WTC11 (cell line): ENCODE results near the gene RAI1. TPM values are rescaled to one million over a fixed set of nuclear protein-coding genes. Genes with fewer than 3 reads are reported as not detected.

Experiments used
- ATAC-seq: fragments of 200-7000 bp; cut with Tn5 transposase; 2 replicates; pipeline ENCODE4 v1.10.0; 2021; ENCODE audit warnings: mild to moderate bottlenecking, moderate library complexity
- CTCF ChIA-PET: fragments of 300-600 bp; sonication (Branson Sonifier 250); formaldehyde crosslinking; loops from one replicate; lab custom pipeline; 2021; ENCODE audit warnings: antibody characterized with exemption; lab: Charles Lee
- POLR2A ChIA-PET: fragments of 350-600 bp; sonication (Branson Sonifier 250); formaldehyde crosslinking; loops from one replicate; lab custom pipeline; 2021; ENCODE audit warnings: antibody characterized with exemption; lab: Charles Lee
- DNase-seq: peaks from one replicate; pipeline ENCODE4 v3.0.0; 2021; ENCODE audit warnings: low spot score
- H3K27ac Mint-ChIP-seq: 2 replicates; pipeline ENCODE4 v1.8.0; 2021; ENCODE audit warnings: mixed read lengths
- H3K27me3 Mint-ChIP-seq: 2 replicates; pipeline ENCODE4 v1.8.0; 2021; ENCODE audit warnings: low read depth, mild to moderate bottlenecking, moderate library complexity, mixed read lengths
- H3K36me3 Mint-ChIP-seq: 2 replicates; pipeline ENCODE4 v1.8.0; 2021; ENCODE audit warnings: mixed read lengths
- H3K4me1 Mint-ChIP-seq: 2 replicates; pipeline ENCODE4 v1.8.0; 2022; ENCODE audit warnings: mixed read lengths
- H3K4me3 Mint-ChIP-seq: 2 replicates; pipeline ENCODE4 v1.8.0; 2021; ENCODE audit warnings: mild to moderate bottlenecking, moderate library complexity, mixed read lengths
- H3K9me3 Mint-ChIP-seq: 2 replicates; pipeline ENCODE4 v1.8.0; 2021; ENCODE audit warnings: mixed read lengths
- AR ChIP-seq: fragments of 250-450 bp; sonication (Bioruptor Pico); IDR thresholded peaks from 2 replicates; pipeline ENCODE4 v1.9.0; 2021; ENCODE audit warnings: mild to moderate bottlenecking
- CREM ChIP-seq: sonication (generic); formaldehyde crosslinking; IDR thresholded peaks from 2 replicates; pipeline ENCODE4 v1.8.1; 2022; ENCODE audit warnings: mild to moderate bottlenecking, missing genetic modification reagents, moderate library complexity
- ETV6 ChIP-seq: sonication (generic); formaldehyde crosslinking; IDR thresholded peaks from 2 replicates; pipeline ENCODE4 v1.8.1; 2022; ENCODE audit warnings: mild to moderate bottlenecking, missing genetic modification reagents
- HMGA2 ChIP-seq: fragments of 250-450 bp; sonication (Bioruptor Pico); IDR thresholded peaks from 2 replicates; pipeline ENCODE4 v1.4.0; 2021; ENCODE audit warnings: mild to moderate bottlenecking, moderate library complexity
- MYBL2 ChIP-seq: sonication (generic); formaldehyde crosslinking; IDR thresholded peaks from 2 replicates; pipeline ENCODE4 v1.8.1; 2023; ENCODE audit warnings: mild to moderate bottlenecking, moderate library complexity, missing genetic modification reagents
- NFATC4 ChIP-seq: fragments of 250-450 bp; sonication (Bioruptor Pico); IDR thresholded peaks from 2 replicates; pipeline ENCODE4 v1.9.0; 2021; ENCODE audit warnings: mild to moderate bottlenecking
- NFE2L1 ChIP-seq: sonication (generic); formaldehyde crosslinking; IDR thresholded peaks from 2 replicates; pipeline ENCODE4 v1.8.1; 2023; ENCODE audit warnings: missing genetic modification reagents
- NFYB ChIP-seq: sonication (generic); formaldehyde crosslinking; conservative IDR thresholded peaks from 2 replicates; pipeline ENCODE4 v1.8.0; 2022; ENCODE audit warnings: low read depth, missing genetic modification reagents
- NR1H2 ChIP-seq: sonication (generic); formaldehyde crosslinking; IDR thresholded peaks from 2 replicates; pipeline ENCODE4 v1.9.0; 2021; ENCODE audit warnings: mild to moderate bottlenecking, moderate library complexity, missing genetic modification reagents
- PREB ChIP-seq: sonication (generic); formaldehyde crosslinking; IDR thresholded peaks from 2 replicates; pipeline ENCODE4 v1.8.1; 2022; ENCODE audit warnings: mild to moderate bottlenecking, missing genetic modification reagents, moderate library complexity, borderline replicate concordance
- PRRX2 ChIP-seq: fragments of 250-450 bp; sonication (Bioruptor Pico); IDR thresholded peaks from 2 replicates; pipeline ENCODE4 v1.8.0; 2021; ENCODE audit warnings: mild to moderate bottlenecking
- RORB ChIP-seq: fragments of 250-450 bp; sonication (Bioruptor Pico); IDR thresholded peaks from 2 replicates; pipeline ENCODE4 v1.9.0; 2021; ENCODE audit warnings: mild to moderate bottlenecking
- ZMAT4 ChIP-seq: fragments of 250-450 bp; sonication (Bioruptor Pico); IDR thresholded peaks from 2 replicates; pipeline ENCODE4 v1.9.0; 2021; ENCODE audit warnings: mild to moderate bottlenecking
- ZNF121 ChIP-seq: sonication (generic); formaldehyde crosslinking; IDR thresholded peaks from 2 replicates; pipeline ENCODE4 v1.8.0; 2023; ENCODE audit warnings: missing genetic modification reagents
- ZNF396 ChIP-seq: fragments of 250-450 bp; sonication (Bioruptor Pico); IDR thresholded peaks from 2 replicates; pipeline ENCODE4 v1.8.0; 2021; ENCODE audit warnings: mild to moderate bottlenecking, moderate library complexity, borderline replicate concordance
- ZNF532 ChIP-seq: fragments of 250-450 bp; sonication (Bioruptor Pico); IDR thresholded peaks from 2 replicates; pipeline ENCODE4 v1.9.0; 2021; ENCODE audit warnings: mild to moderate bottlenecking, borderline replicate concordance
- total RNA-seq: library from RNA; stranded (reverse); gene quantifications from 3 replicates; pipeline ENCODE4 v1.2.3, GENCODE V29; 2021
- TF ChIP-seq, protein P1 (sequence below): sonication (generic); formaldehyde crosslinking; conservative IDR thresholded peaks from 2 replicates; pipeline ENCODE4 v1.8.1; 2022; ENCODE audit warnings: mild to moderate bottlenecking, missing genetic modification reagents
- TF ChIP-seq, protein P2 (sequence below): sonication (generic); formaldehyde crosslinking; IDR thresholded peaks from 2 replicates; pipeline ENCODE4 v1.8.1; 2023; ENCODE audit warnings: mild to moderate bottlenecking, missing genetic modification reagents

Gene RAI1
- total RNA-seq, 1 experiment from 2014 or later: 12.7 TPM

- no peak overlapping the region for H3K4me3 Mint-ChIP-seq
- no peaks in the 10 kb centered on the region for H3K9me3 Mint-ChIP-seq
- ATAC-seq (no peak), DNase-seq (no peak)
- POLR2A ChIA-PET: no interaction called here
- H3K36me3 Mint-ChIP-seq: no peaks in the 10 kb centered on the region
- TF ChIP-seq RORB (CRISPR knock-in tag) (no peak), NFE2L1 (no peak), ZNF396 (CRISPR knock-in tag) (no peak), ZMAT4 (CRISPR knock-in tag) (no peak), NFATC4 (CRISPR knock-in tag) (no peak), ZNF121 (no peak), MYBL2 (CRISPR knock-in tag) (no peak), AR (CRISPR knock-in tag) (no peak), CREM (CRISPR knock-in tag) (no peak), ETV6 (CRISPR knock-in tag) (no peak), PRRX2 (CRISPR knock-in tag) (no peak), PREB (no peak), ZNF532 (CRISPR knock-in tag) (no peak), NR1H2 (CRISPR knock-in tag) (no peak), HMGA2 (CRISPR knock-in tag) (no peak), NFYB (no peak)
- TF ChIP-seq, protein P1, sequence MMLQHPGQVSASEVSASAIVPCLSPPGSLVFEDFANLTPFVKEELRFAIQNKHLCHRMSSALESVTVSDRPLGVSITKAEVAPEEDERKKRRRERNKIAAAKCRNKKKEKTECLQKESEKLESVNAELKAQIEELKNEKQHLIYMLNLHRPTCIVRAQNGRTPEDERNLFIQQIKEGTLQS (CRISPR knock-in tag): no peak
- TF ChIP-seq, protein P2, sequence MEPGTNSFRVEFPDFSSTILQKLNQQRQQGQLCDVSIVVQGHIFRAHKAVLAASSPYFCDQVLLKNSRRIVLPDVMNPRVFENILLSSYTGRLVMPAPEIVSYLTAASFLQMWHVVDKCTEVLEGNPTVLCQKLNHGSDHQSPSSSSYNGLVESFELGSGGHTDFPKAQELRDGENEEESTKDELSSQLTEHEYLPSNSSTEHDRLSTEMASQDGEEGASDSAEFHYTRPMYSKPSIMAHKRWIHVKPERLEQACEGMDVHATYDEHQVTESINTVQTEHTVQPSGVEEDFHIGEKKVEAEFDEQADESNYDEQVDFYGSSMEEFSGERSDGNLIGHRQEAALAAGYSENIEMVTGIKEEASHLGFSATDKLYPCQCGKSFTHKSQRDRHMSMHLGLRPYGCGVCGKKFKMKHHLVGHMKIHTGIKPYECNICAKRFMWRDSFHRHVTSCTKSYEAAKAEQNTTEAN (CRISPR knock-in tag): no peak
- H3K27ac Mint-ChIP-seq: no peak overlapping the region
- CTCF ChIA-PET: interaction anchor here (0.9 to 1.6 kb wide), 2 partner anchors 12 to 228 kb away, joined by 3 to 5 read pairs; no protein-coding TSS in a partner anchor
- H3K27me3 Mint-ChIP-seq: peaks cover 92% of the 10 kb centered on the region
- peaks cover 47% of the 10 kb centered on the region for H3K4me1 Mint-ChIP-seq
Measured at GRCh38 chr17:17691468-17692263, 10.4 kb downstream of the RAI1 start.
